DMS 273 (cell line): ENCODE measurements around the gene HCN4.

Experiments used
- DNase-seq: peaks from one replicate; lab custom pipeline; 2025; ENCODE audit not compliant: unreplicated experiment; lab: John Stamatoyannopoulos, UW

Gene HCN4

DNA sequence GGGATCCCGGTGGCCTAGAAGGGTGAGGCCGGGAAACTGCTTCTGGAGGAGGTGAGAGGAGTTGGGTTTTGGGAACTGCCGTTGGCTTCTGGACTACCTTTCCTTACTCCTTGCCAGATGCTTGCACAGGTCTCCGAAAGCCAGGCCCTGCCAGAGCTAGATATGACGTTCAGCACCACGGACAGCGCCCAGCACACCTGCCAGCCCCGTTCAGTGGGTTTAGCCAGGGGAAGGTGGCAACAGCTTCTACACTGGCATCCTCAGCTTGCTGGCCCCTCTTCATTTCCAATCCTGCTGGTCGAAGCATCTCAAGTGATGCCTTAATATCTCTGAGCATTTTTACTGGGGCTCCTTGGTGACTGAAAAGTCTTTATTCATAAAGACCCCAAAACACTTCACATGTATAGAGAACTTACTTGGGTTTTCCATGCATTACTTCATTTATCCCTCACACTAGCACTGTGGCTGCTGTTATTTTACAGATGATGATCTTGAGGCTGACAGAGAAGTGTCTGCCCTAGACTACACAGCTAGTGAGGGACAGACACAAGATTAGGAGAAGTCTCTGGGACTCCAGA, 21.9 kb downstream of the HCN4 start:
- peak; percentile 60 for DNase-seq

GRCh38 chr15:73345658-73346057, 23.1 kb downstream of the HCN4 start:
- DNase-seq, result no peak

DNA sequence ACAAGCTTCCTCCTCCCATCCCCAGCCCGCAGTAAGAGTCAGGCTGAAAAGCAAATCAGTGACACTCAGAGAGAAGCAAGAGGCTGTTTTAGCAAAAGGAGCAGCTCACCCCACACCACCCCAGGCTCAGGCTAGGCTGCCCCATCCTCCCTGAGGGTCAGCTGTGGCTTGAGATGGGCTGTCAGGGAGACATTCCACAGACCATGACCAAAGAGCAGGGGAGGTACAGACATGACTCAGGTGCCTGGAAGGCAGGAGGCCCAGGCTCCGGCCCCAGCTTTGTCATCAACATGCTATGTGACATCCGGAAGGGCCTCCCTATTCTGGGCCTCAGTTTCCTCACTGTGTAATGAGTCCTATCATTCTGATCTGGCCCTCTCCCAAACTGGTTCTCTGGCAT, 24.7 kb downstream of the HCN4 start:
- no peak for DNase-seq

GRCh38 chr15:73341886-73342600, 26.7 kb downstream of the HCN4 start:
- DNase-seq, result peak; percentile 8

DNA sequence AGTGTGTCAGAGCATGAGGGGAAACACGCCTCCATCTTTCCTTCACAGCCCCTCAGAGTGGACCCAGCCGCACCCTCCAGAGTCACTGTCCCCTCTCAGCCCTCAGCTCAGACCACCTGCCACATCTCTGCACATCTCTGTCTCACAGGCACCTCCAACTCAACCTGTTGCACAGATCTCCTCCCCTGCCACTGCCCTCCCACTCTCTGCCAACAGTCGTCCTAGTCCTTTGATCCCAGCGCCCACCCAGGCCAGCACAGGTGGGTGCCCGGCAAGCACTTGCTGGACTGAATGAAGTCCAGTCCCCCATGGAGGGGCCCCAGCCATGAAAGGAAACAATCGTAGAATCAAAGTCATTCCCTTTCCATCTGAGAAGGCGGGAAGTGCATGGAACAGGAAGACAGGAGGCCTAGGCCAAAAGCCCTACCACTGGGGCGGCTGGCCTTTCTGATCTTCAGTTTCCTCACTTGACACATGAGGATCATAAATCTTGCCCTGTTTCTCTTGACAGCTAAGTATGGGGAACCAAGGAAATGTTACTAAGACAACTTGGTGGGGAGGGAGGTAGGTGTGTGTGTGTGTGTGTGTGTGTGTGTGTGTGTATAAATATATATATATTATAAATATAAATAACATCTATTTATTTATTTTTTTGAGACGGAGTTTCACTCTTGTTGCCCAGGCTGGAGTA, 28.1 kb downstream of the HCN4 start:
- DNase-seq, result no peak

DNA sequence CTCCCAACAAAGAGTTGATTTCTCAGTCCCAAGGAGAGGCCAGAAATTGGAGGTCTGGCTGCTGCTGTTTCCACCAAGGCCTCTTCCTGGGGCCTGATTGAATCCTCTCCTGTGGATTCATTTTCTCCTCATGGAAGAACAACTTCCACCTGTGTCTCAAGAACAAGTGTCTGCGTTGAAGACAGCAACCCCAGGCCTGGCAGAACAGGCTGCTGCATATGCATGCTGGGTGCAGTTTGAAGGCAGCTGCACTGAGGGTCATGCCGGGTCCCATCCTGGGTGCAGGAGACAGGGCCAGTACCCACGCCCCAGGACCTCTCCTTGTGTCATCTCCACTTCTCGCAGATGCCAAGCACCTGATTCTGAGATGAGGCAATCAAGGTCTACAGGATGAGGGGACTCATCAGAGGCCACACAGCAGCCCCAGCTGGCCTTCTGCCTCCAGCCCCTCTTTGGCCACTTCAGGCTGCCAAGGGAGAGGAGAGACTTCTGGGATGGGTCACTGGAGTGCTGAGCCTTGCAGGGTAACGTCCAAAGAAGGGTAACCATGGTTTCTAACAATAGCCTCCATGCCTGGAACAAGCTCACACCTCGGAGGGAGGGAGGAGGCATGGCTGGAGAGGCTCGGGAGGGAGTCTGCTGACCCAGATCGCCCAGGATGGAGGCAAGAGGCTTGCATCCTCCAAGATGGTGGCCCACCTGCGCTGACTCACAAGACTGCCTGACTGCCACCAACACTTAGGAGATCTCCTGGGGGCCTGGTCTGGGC, 30.0 kb downstream of the HCN4 start:
- DNase-seq, result no peak

GRCh38 chr15:73338058-73338457, 30.7 kb downstream of the HCN4 start:
- DNase-seq, result no peak

- no peak for DNase-seq
These were observed 31.6 kb downstream of the HCN4 start for GRCh38 chr15:73337187-73337586.

DNA sequence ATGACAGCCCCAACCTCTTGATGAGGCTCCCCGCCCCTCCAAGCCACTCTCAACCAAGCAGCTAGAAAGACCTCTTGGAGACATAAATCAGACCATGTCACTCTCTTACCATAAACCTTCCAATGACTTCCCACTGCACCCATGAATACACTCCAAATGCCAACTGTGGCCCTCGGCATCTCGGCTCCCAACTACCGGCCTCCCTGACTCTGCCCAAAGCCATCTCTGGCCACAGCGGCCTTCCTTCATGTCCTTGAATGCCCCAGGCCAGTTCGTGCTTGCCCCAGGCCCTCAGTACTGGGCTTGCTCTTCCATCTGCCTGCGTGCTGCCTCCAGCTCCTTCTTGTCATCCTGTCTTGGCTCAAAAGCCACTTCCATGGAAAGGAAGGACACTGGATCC, 32.0 kb downstream of the HCN4 start:
- DNase-seq, result no peak

DNA sequence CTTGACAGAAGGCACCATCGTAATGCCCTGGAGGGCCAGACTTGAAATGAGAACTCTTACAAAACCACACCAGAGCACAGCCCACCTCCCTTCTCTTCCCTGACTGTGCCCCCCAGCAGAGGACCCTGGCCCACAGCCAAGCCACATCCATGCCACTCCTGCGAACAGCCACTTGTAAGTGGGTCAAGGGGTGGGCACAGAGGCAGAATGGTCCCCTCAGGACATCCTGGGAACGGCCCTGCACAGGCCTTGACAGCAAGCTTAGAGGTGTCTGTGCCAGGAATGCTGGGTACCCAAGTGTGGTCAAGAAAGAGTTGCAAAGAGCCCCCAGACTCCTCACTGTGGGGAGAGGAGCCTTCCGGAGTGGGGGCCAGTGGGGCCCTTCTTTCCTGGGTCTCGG, 33.3 kb downstream of the HCN4 start:
- no peak for DNase-seq

DNA sequence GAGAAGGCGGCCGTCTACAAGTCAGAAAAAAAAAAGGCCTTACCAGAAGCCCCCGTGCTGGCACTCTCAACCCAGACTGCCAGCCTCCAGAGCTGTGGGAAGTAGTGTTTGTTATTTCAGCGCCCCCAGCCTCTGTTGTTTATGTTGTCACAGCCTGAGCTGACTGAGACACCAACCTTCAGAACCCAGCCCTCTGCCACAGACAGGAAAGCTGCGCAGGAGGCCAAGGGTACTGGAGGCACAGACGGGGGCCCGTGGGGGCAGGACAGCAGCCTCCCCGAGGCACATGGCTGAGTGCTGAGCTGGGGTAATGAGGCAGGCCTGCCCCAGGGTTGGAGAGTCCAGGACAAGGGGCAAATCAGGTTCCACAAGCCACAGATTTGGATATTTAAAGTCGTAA, 33.7 kb downstream of the HCN4 start:
- DNase-seq, result no peak

DNA sequence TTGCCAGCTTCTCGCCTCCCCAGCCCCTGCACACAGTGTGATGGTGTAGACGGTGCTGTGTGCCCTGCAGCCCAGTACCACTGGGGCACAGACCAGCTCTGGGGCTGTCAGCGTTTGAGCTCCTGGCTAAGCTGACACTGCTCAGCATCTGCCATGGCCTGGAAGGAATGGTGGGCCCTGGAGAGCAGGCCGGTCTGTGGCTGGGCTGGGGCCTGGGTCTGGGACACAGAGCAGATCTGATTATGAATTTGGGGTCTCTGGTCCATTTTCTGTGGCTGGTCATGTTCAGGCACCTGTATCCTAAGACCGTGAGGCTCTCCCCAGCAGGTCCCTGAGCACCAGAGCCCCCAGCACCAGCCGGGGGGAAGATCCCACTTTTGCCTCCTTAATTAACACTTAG, 34.7 kb downstream of the HCN4 start:
- DNase-seq, result no peak

- no peak for DNase-seq
These were observed 35.8 kb downstream of the HCN4 start for GRCh38 chr15:73333001-73333400.

DNA sequence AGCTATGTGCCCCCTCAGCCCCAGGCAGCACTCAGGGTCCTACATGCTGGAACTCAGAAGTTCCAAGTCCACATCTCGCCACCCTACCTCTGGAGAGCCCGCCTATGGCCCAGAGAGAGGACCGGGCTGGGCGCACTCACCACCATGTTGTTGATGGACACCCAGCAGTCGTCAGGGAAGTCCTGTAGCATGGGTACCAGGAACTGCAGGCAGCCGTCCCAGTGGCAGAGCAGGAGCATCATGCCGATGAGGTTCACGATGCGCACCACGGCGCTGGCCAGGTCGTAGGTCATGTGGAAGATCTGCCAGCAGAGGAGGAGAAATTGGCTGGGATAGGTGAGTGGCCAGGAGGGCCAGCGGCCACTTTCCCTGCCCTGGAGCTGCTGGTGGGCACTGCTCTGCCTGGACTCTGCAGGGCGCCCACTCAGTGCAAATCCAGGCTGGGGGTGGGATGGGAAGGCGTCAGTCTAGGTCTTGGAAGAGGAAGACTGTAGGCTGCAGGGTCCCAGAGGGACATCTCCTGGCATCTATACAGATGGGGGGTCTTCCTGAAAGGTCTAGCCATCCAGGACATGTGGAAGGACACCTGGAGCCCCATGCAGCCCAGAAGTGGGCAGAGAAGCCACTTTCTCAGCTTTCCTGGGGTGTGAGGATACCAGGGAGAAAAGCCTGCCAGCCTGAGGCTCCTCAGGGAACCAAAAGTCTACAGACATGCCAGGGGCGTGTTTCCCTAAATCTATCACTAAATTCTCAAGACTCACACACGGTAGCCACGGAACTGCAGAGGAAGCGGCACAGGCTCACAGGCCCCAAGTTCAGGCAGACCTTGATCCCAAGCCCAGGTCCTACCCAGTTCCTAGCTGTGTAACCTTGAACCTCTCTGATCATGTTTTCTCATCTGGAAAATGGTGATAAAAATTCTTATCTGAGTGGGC, 36.5 kb downstream of the HCN4 start:
- DNase-seq, result no peak

DNA sequence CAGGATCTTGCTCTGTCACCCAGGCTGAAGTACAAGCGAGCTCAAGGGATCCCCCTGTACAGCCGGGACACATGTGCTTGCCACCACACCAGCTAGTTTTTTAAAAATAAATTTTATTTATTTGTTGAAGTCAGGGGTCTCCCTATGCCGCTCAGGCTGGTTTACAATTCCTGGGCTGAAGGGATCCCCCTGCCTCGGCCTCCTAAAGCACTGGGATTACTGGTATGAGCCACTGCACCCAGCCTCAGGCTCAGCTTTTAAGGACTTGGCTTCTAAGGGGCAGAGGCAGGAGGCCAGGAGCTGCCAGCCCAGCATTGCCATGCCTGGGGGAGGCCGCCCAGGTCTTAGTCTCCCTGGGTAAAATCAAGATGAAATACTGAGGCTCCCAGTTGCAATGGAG, 37.3 kb downstream of the HCN4 start:
- DNase-seq, result no peak

- no peak for DNase-seq
These were observed 38.3 kb downstream of the HCN4 start for GRCh38 chr15:73330206-73331051.

- DNase-seq, result no peak
These were observed 39.1 kb downstream of the HCN4 start for GRCh38 chr15:73329501-73330200.

- no peak for DNase-seq
These were observed 39.8 kb downstream of the HCN4 start for GRCh38 chr15:73328981-73329380.

DNA sequence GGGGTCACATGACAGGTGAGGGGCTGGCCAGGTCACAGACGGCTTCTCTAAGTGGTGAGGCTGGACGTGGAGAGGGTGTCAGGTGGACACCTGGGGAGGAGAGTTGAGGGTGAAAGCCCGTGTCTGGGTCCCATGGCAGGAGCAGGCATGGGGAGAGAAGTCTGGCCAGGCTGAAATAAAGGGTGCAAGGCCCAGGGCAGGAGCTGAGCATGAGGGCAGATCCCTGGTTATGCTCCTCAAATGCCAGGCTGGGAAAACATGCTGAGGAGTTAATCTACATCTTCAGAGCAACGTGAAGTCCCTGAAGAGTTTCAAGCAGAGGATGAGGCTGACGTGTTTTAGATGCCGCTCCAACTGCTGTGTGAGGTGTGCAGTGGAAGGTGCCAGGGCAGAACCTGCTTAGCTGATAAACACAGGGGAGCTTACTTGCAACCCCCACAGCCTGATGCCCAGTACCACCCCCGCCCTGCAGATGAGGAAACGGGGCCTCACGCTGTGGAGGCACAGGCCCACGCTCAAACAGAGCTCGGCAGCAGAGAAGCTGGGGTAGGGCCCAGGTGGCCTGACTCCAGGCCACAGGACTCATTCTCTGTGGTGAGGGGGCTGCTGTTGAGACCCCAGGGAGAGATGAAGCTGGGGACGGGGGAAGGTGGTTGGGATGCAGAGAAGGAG, 40.5 kb downstream of the HCN4 start:
- DNase-seq, result no peak
